Lung (tissue), 12 donors: ENCODE data around the gene ABR. TPM values are rescaled to one million over a fixed set of nuclear protein-coding genes. Genes with fewer than 3 reads are reported as not detected.
A peak's percentile ranks its signal among the peaks of the same experiment; 100 is the strongest.

ENCODE experiments used
- ATAC-seq: fragments of 200-7000 bp; cut with Tn5 transposase; one replicate; pipeline ENCODE4 v1.9.1; 2020; ENCODE audit warnings: moderate number of reproducible peaks; ENCODE audit not compliant: insufficient read depth, low FRiP score
- DNase-seq, 3 donors: peaks; one replicate each; pipeline ENCODE4 v3.0.0-alpha.2; 2013 to 2017
- H3K27ac ChIP-seq, 2 donors: one replicate each; pipeline ENCODE4 v1.5.1; 2013; ENCODE audit warnings: mild to moderate bottlenecking in 2 of 2, moderate library complexity in 2 of 2, control low read depth in 1 of 2, inconsistent platforms in 1 of 2, low read depth in 1 of 2, low read length in 1 of 2
- H3K27me3 ChIP-seq, 3 donors: one replicate each; pipeline ENCODE4 v1.5.1; 2013; ENCODE audit warnings: low read length in 2 of 3; ENCODE audit not compliant: control insufficient read depth in 3 of 3, insufficient read depth in 3 of 3
- H3K36me3 ChIP-seq, 4 donors: one replicate each; pipeline ENCODE4 v1.5.1; 2013; ENCODE audit warnings: low read length in 4 of 4, mild to moderate bottlenecking in 1 of 4, moderate library complexity in 1 of 4; ENCODE audit not compliant: control insufficient read depth in 4 of 4, insufficient read depth in 4 of 4
- H3K4me1 ChIP-seq, 5 donors: one replicate each; pipeline ENCODE4 v1.5.1; 2013; ENCODE audit warnings: low read length in 5 of 5, mild to moderate bottlenecking in 2 of 5, moderate library complexity in 1 of 5; ENCODE audit not compliant: control insufficient read depth in 5 of 5, insufficient read depth in 5 of 5
- H3K4me3 ChIP-seq: one replicate; pipeline ENCODE4 v1.5.1; 2013; ENCODE audit warnings: mild to moderate bottlenecking, control low read depth, moderate library complexity
- H3K9ac ChIP-seq, 2 donors: one replicate each; pipeline ENCODE4 v1.5.1; 2013; ENCODE audit warnings: low read length in 2 of 2, control low read depth in 1 of 2; ENCODE audit not compliant: insufficient read depth in 1 of 2
- H3K9me3 ChIP-seq, 4 donors: one replicate each; pipeline ENCODE4 v1.5.1; 2013; ENCODE audit warnings: low read length in 3 of 4, mild to moderate bottlenecking in 1 of 4, moderate library complexity in 1 of 4; ENCODE audit not compliant: control insufficient read depth in 4 of 4, insufficient read depth in 3 of 4
- WGBS, 2 donors: extraction: QIAGEN DNeasy Blood & Tissue Kit; methylation state at CpG; one replicate each; pipeline ENCODE4 v1.1.7; 2013; 5-methylcytosine and 5-hydroxymethylcytosine counted together
- polyA plus RNA-seq, 2 donors: library from polyadenylated mRNA; stranded (reverse); fragments of 200-250 nt; gene quantifications; one replicate each; pipeline ENCODE4 v1.2.1, GENCODE V29; 2013
- total RNA-seq, 2 donors: library from RNA; depleted of rRNA in 1 of 2; stranded (reverse); fragments of >200 nt in 1 of 2; gene quantifications; one replicate each; pipeline ENCODE4 v1.2.1, GENCODE V29; 2014 to 2021
- TF ChIP-seq, protein P1 (sequence below): IDR thresholded peaks from 2 replicates; pipeline ENCODE4 v1.5.1; 2012; ENCODE audit warnings: mild to moderate bottlenecking; ENCODE audit errors: control extremely low read depth, extremely low read depth
- donor health status: control.
- donor health status: control.
- donor health status: Bipolar disorder and iron deficiency.
- donor health status: healthy.
- donor health status: DM: yes; HTN: yes; CAD: no.

The ABR gene
- total and polyA plus RNA-seq, 4 donors, result 54.8 to 187 (median 70.2) TPM

DNA sequence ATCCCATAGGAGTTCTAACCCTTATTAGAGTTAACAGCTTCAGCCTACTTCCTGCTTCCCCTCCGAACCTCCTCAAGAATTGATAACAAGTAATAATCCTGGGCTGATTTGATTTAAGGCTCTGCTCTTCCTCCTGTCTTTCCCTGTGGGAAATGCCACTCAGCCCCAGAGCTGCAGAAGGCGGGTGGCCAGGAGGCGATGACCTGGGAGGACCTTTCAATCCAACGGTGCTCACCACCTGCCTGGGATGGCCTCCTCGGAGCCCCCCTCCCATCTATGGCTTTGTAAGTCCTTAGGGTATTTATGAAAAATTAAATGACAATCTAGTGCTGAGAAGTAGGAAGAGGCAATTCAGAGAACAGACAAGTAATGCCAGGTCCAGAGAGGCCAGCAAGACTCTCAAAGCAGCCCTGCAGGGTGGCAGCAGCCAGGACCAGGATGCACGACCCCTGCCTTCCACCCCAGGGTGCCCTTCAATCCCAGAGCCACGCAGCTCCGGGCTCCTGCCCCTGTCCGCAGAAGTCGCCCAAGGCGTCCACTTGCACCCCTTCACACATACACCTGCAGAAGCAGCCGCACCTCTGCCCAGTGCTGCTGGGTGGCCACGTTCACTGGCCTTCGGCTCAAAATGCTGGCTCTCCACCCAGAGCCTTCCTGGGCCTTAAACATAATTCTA lies 34.3 kb downstream of the ABR start:
- no peak for DNase-seq
- no peaks in the 10 kb centered on the region for H3K27me3 ChIP-seq

DNA sequence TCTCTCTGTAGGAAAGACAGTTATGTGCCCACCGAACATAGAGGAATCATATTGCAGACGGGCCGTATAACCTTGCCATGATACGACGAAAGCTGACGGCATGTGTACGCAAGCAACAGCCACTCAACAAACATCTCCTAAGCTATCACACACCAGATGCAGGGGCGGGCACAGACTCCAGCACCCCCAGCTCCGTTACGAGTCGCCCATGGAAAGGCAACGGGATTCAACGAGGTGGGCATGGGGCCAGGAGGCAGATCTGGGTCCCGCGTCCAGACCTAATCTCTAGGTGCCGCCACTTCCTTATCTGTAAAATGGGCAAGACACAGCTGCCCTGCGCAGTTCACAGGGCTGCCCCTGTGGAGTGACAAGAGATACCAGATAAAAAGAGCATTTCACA lies 35.6 kb downstream of the ABR start:
- 81 to 85% methylated on average over 17 of the region's 17 CpGs for WGBS, 2 donors
- no peaks in the 10 kb centered on the region for H3K36me3 ChIP-seq
- H3K27ac ChIP-seq, result no peak overlapping the region
- no peaks in the 10 kb centered on the region for H3K9me3 ChIP-seq
- no peak overlapping the region for H3K4me3 ChIP-seq
- peaks cover 0 to 5% (median 0%) of the 10 kb centered on the region in 5 donors for H3K4me1 ChIP-seq
- ATAC-seq (no peak), DNase-seq (no peak)
- TF ChIP-seq, protein P1, sequence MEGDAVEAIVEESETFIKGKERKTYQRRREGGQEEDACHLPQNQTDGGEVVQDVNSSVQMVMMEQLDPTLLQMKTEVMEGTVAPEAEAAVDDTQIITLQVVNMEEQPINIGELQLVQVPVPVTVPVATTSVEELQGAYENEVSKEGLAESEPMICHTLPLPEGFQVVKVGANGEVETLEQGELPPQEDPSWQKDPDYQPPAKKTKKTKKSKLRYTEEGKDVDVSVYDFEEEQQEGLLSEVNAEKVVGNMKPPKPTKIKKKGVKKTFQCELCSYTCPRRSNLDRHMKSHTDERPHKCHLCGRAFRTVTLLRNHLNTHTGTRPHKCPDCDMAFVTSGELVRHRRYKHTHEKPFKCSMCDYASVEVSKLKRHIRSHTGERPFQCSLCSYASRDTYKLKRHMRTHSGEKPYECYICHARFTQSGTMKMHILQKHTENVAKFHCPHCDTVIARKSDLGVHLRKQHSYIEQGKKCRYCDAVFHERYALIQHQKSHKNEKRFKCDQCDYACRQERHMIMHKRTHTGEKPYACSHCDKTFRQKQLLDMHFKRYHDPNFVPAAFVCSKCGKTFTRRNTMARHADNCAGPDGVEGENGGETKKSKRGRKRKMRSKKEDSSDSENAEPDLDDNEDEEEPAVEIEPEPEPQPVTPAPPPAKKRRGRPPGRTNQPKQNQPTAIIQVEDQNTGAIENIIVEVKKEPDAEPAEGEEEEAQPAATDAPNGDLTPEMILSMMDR, result no peak
- H3K9ac ChIP-seq, result no peak overlapping the region
- no peaks in the 10 kb centered on the region for H3K27me3 ChIP-seq

More for the DNA sequence above, 34.3 kb downstream of the ABR start:
- no peak overlapping the region for H3K4me3 ChIP-seq
- no peaks in the 10 kb centered on the region for H3K9me3 ChIP-seq
- no peak for ATAC-seq
- TF ChIP-seq, protein P1, result no peak
- 91 to 95% methylated on average over 14 of the region's 14 CpGs for WGBS, 2 donors
- H3K4me1 ChIP-seq, result peaks cover 0 to 5% (median 0%) of the 10 kb centered on the region in 5 donors
- H3K36me3 ChIP-seq, result peaks cover 0 to 4% (median 0%) of the 10 kb centered on the region in 4 donors
- H3K27ac ChIP-seq, result no peak overlapping the region
- no peak overlapping the region for H3K9ac ChIP-seq

DNA sequence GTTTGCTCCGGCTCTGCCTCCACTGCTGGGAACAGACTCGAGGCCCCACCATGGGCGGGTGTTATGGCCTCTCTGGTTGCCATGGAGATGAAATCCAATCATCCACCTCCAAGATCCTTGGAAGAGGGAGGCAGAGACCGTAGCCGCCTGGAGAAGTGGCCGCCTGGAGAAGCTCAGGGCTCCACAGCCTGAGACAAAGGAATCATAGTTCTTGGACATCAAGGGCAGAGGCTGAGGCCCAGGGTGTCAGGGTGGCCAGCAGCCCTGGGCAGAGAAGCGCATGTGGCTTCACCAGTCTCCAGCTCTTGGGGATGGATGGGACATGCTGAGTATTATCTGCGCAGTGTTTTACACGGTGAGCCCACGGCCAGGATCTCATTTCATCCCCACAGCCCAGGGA lies 36.2 kb downstream of the ABR start:
- TF ChIP-seq, protein P1, result no peak
- H3K9me3 ChIP-seq, result no peaks in the 10 kb centered on the region
- 73 to 77% methylated on average over 10 of the region's 10 CpGs for WGBS, 2 donors
- H3K4me1 ChIP-seq, result peaks cover 0 to 5% (median 0%) of the 10 kb centered on the region in 5 donors
- H3K27me3 ChIP-seq, result no peaks in the 10 kb centered on the region
- H3K4me3 ChIP-seq, result no peak overlapping the region
- peak; percentile 75 to 83 (median 80) for DNase-seq
- ATAC-seq, result no peak
- no peaks in the 10 kb centered on the region for H3K36me3 ChIP-seq
- no peak overlapping the region for H3K9ac ChIP-seq
- H3K27ac ChIP-seq, result no peak overlapping the region

DNA sequence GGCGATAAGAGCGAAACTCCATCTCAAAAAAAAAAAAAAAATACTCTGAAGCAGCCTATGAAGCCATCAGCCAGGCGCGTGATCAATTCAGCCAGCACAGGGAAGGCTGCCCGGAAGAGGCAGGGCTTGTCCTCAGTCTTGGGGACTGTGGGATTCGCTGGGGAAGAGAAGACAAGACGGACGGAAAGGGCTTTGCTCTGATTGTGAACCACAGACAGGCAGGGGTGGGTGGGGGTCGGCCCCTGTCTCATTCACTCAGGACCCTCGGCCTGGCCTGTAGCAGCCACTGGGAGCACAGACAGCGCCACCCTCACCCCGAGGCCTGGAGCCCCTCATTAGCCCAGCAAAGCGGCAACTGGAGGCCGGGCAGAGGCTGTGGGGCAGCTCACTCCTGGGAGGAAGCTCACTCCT lies 37.2 kb downstream of the ABR start:
- Histone ChIP-seq H3K36me3 (no peaks in the 10 kb centered on the region), H3K9ac (no peak overlapping the region), H3K4me1 (peaks cover 0 to 5% (median 0%) of the 10 kb centered on the region in 5 donors), H3K9me3 (no peaks in the 10 kb centered on the region), H3K27ac (no peak overlapping the region), H3K4me3 (no peak overlapping the region), H3K27me3 (no peaks in the 10 kb centered on the region)
- TF ChIP-seq, protein P1, result no peak
- DNase-seq, result no peak
- no peak for ATAC-seq
- 92 to 98% methylated on average over 14 of the region's 14 CpGs for WGBS, 2 donors
